Neural cell (in vitro differentiated cells): ENCODE data around the gene PPHLN1.

Experiments
- EP300 ChIP-seq: fragments of 450-650 bp; conservative IDR thresholded peaks from 2 replicates; pipeline ENCODE4 v1.6.1; 2014; ENCODE audit warnings: antibody characterized with exemption, mild to moderate bottlenecking, moderate library complexity; ENCODE audit not compliant: poor library complexity, severe bottlenecking
- EZH2 ChIP-seq: fragments of 200-600, 300-800 bp; shearing (Covaris generic), sonication (generic); IDR thresholded peaks from 2 replicates; pipeline ENCODE4 v1.6.1; 2014; ENCODE audit warnings: antibody characterized with exemption, low read length, borderline replicate concordance, mild to moderate bottlenecking; ENCODE audit not compliant: insufficient read depth, poor library complexity, severe bottlenecking
- MXI1 ChIP-seq: fragments of 450-650 bp; conservative IDR thresholded peaks from 2 replicates; pipeline ENCODE4 v1.6.1; 2014; ENCODE audit warnings: antibody characterized with exemption, mild to moderate bottlenecking; ENCODE audit not compliant: poor library complexity, severe bottlenecking
- POLR2AphosphoS5 ChIP-seq: IDR thresholded peaks from 2 replicates; pipeline ENCODE4 v1.6.1; 2012
- RAD21 ChIP-seq: fragments of 450-650 bp; conservative IDR thresholded peaks from 2 replicates; pipeline ENCODE4 v1.6.1; 2014; ENCODE audit warnings: antibody characterized with exemption, mild to moderate bottlenecking, moderate library complexity
- REST ChIP-seq: IDR thresholded peaks from 2 replicates; pipeline ENCODE4 v1.6.1; 2012; ENCODE audit warnings: borderline replicate concordance
- SMC3 ChIP-seq: fragments of 450-650 bp; conservative IDR thresholded peaks from 2 replicates; pipeline ENCODE4 v1.6.1; 2014; ENCODE audit warnings: antibody characterized with exemption, mild to moderate bottlenecking, moderate library complexity; ENCODE audit not compliant: poor library complexity
- TAF1 ChIP-seq: IDR thresholded peaks from 2 replicates; pipeline ENCODE4 v1.6.1; 2012; ENCODE audit warnings: low read depth
- TF ChIP-seq, protein P1 (sequence below): fragments of 450-650 bp; IDR thresholded peaks from 2 replicates; pipeline ENCODE4 v1.5.1; 2014; ENCODE audit warnings: antibody characterized with exemption, mild to moderate bottlenecking, moderate library complexity; ENCODE audit not compliant: poor library complexity, severe bottlenecking

GRCh38 chr12:42342028-42342427 lies 16.1 kb downstream of the PPHLN1 start:
- TF ChIP-seq, protein P1, sequence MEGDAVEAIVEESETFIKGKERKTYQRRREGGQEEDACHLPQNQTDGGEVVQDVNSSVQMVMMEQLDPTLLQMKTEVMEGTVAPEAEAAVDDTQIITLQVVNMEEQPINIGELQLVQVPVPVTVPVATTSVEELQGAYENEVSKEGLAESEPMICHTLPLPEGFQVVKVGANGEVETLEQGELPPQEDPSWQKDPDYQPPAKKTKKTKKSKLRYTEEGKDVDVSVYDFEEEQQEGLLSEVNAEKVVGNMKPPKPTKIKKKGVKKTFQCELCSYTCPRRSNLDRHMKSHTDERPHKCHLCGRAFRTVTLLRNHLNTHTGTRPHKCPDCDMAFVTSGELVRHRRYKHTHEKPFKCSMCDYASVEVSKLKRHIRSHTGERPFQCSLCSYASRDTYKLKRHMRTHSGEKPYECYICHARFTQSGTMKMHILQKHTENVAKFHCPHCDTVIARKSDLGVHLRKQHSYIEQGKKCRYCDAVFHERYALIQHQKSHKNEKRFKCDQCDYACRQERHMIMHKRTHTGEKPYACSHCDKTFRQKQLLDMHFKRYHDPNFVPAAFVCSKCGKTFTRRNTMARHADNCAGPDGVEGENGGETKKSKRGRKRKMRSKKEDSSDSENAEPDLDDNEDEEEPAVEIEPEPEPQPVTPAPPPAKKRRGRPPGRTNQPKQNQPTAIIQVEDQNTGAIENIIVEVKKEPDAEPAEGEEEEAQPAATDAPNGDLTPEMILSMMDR, result no peak
- TF ChIP-seq EZH2 (no peak), RAD21 (no peak), POLR2AphosphoS5 (no peak), MXI1 (no peak), EP300 (no peak), REST (no peak), TAF1 (no peak), SMC3 (no peak)
